Activated naive CD4-positive, alpha-beta T cell treated with anti-CD3 and anti-CD28 coated beads for 36 hours (primary cell): ENCODE measurements around the gene PRDM10. TPM values are rescaled to one million over a fixed set of nuclear protein-coding genes. Genes with fewer than 3 reads are reported as not detected.

Experiments used
- CTCF ChIA-PET: fragments of 350-600 bp; sonication (Branson Sonifier 250); formaldehyde crosslinking; loops from one replicate; lab custom pipeline; 2021; ENCODE audit warnings: antibody characterized with exemption; lab: Charles Lee
- DNase-seq: peaks from one replicate; pipeline ENCODE4 v3.0.0-alpha.2; 2020
- H3K27ac Mint-ChIP-seq: one replicate; pipeline ENCODE4 v1.8.0; 2021; ENCODE audit warnings: mild to moderate bottlenecking, mixed read lengths
- H3K27me3 Mint-ChIP-seq: one replicate; pipeline ENCODE4 v1.8.0; 2021; ENCODE audit warnings: low read depth, mixed read lengths
- H3K36me3 Mint-ChIP-seq: one replicate; pipeline ENCODE4 v1.8.0; 2021; ENCODE audit warnings: low read depth, mixed read lengths
- H3K4me1 Mint-ChIP-seq: one replicate; pipeline ENCODE4 v1.8.0; 2021; ENCODE audit warnings: low read depth, mixed read lengths
- H3K4me3 Mint-ChIP-seq: one replicate; pipeline ENCODE4 v1.8.0; 2021; ENCODE audit warnings: mild to moderate bottlenecking, moderate library complexity, mixed read lengths
- H3K9me3 Mint-ChIP-seq: one replicate; pipeline ENCODE4 v1.8.0; 2021; ENCODE audit warnings: mixed read lengths
- intact Hi-C: fragments of 100-400 bp; cut with micrococcal nuclease; formaldehyde crosslinking; loops from one replicate; pipeline ENCODE4 v1.15.1; 2023
- total RNA-seq, 2 experiments: library from RNA; stranded (reverse); gene quantifications; one replicate each; pipeline ENCODE4 v1.2.3, GENCODE V29; 2021

PRDM10 gene
- 10 to 100 TPM; 19.3 to 24.3 TPM for total RNA-seq

DNA sequence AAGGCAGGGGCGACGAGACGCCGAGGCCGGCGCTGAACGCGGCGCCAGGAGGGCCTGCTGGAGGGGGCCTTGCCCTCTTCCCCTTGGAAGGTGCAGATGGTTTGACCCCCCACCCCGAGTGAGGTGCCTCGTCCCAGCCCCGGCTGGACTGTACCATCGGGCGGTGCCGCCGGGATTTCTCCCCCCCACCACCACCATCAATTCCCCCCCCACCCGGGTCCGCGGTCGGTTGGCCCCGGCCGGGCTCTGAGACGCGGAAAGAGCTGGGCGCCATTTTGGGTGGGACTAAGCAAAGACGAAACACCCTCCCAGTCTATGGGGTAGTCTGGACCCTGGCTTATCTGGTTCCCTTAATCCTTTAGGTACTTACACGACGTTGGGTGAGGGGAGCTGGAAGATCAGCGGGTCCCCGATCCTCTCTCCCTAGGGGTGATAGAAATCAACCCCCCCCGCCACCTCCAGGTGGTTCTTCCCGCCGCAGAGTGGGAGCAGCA lies at the start of gene PRDM10:
TSS of gene PRDM10 (minus strand) at position 484 of the 494 bp plus-strand sequence. CDS start 41,871 bp downstream, outside the sequence.
- H3K4me3 Mint-ChIP-seq = peak within 1 kb of the TSS; percentile 98

GRCh38 chr11:130051082-130051481 lies 48.4 kb upstream of the PRDM10 start:
- H3K4me1 Mint-ChIP-seq = no peaks in the 10 kb centered on the region
- no peak overlapping the region for H3K4me3 Mint-ChIP-seq
- no peaks in the 10 kb centered on the region for H3K36me3 Mint-ChIP-seq
- intact Hi-C loops = no loop called here
- H3K27me3 Mint-ChIP-seq = no peaks in the 10 kb centered on the region
- DNase-seq = no peak
- H3K27ac Mint-ChIP-seq = no peak overlapping the region
- CTCF ChIA-PET = interaction anchor here (2.1 kb wide), 1 partner anchor 80 kb away, joined by 5 read pairs; no protein-coding TSS in a partner anchor
- no peaks in the 10 kb centered on the region for H3K9me3 Mint-ChIP-seq

More for the DNA sequence above, at the start of gene PRDM10:
- H3K4me1 Mint-ChIP-seq = peaks cover 29% of the 10 kb centered on the region
- H3K9me3 Mint-ChIP-seq = no peaks in the 10 kb centered on the region
- no peaks in the 10 kb centered on the region for H3K27me3 Mint-ChIP-seq
- no peaks in the 10 kb centered on the region for H3K36me3 Mint-ChIP-seq
- CTCF ChIA-PET = interaction anchor here (1.7 kb wide), 1 partner anchor 10 kb away, joined by 6 read pairs; no protein-coding TSS in a partner anchor
- peak within 1 kb of the TSS; percentile 100 for H3K27ac Mint-ChIP-seq
- DNase-seq = peak; percentile 90
- intact Hi-C loops = loop anchor here (1.0 to 10.0 kb wide), 11 partner anchors 42 to 1950 kb away; partner anchors contain the start of genes APLP2, SNX19 and TMEM45B

DNA sequence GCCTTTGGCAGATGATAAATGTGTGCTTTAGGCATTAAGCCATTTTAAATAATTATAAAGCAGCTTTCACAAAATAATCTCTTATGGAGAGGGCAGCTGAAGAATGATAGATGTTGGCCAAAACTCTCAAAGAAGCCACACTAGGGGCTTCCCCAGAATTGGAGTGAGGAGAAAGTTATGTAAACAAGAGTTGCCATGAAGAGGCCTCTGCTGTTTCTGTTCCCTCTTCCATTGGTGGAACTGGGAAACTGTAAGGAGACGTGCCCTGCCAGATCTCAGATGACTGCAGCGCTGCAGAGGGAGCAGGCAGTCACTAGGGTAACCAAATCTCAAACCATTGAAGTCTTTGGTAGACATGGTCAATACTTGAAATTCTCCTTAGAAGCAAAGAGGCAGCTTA lies 47.6 kb upstream of the PRDM10 start:
- Mint-ChIP-seq H3K36me3 (no peaks in the 10 kb centered on the region), H3K4me3 (no peak overlapping the region), H3K9me3 (no peaks in the 10 kb centered on the region), H3K27ac (no peak overlapping the region), H3K4me1 (no peaks in the 10 kb centered on the region), H3K27me3 (no peaks in the 10 kb centered on the region)
- no peak for DNase-seq
- intact Hi-C loops = no loop called here
- CTCF ChIA-PET = interaction anchor here (2.1 kb wide), 1 partner anchor 81 kb away, joined by 5 read pairs; no protein-coding TSS in a partner anchor

GRCh38 chr11:130049328-130049771 lies 46.7 kb upstream of the PRDM10 start:
- CTCF ChIA-PET = interaction anchor here (0.6 to 2.1 kb wide), 3 partner anchors 82 to 84 kb away, joined by 4 to 6 read pairs (median 5); no protein-coding TSS in a partner anchor
- H3K27me3 Mint-ChIP-seq = no peaks in the 10 kb centered on the region

GRCh38 chr11:130047141-130047540 lies 44.5 kb upstream of the PRDM10 start:
- no peaks in the 10 kb centered on the region for H3K36me3 Mint-ChIP-seq
- no peaks in the 10 kb centered on the region for H3K4me1 Mint-ChIP-seq
- no peak for DNase-seq
- CTCF ChIA-PET = interaction anchor here (0.7 kb wide), 1 partner anchor 297 kb away, joined by 4 read pairs; no protein-coding TSS in a partner anchor
- no peak overlapping the region for H3K27ac Mint-ChIP-seq
- no peak overlapping the region for H3K4me3 Mint-ChIP-seq
- no peaks in the 10 kb centered on the region for H3K27me3 Mint-ChIP-seq
- H3K9me3 Mint-ChIP-seq = no peaks in the 10 kb centered on the region
- intact Hi-C loops = no loop called here

More at GRCh38 chr11:130049328-130049771, 46.7 kb upstream of the PRDM10 start:
- H3K4me3 Mint-ChIP-seq = no peak overlapping the region
- intact Hi-C loops = no loop called here
- H3K9me3 Mint-ChIP-seq = no peaks in the 10 kb centered on the region
- H3K36me3 Mint-ChIP-seq = no peaks in the 10 kb centered on the region
- H3K27ac Mint-ChIP-seq = no peak overlapping the region
- no peak for DNase-seq
- no peaks in the 10 kb centered on the region for H3K4me1 Mint-ChIP-seq

GRCh38 chr11:130043575-130043974 lies 40.9 kb upstream of the PRDM10 start:
- no peak overlapping the region for H3K4me3 Mint-ChIP-seq
- no peaks in the 10 kb centered on the region for H3K36me3 Mint-ChIP-seq
- no peaks in the 10 kb centered on the region for H3K27me3 Mint-ChIP-seq
- no peak overlapping the region for H3K27ac Mint-ChIP-seq
- H3K4me1 Mint-ChIP-seq = no peaks in the 10 kb centered on the region
- DNase-seq = no peak
- intact Hi-C loops = no loop called here
- CTCF ChIA-PET = no interaction called here
- no peaks in the 10 kb centered on the region for H3K9me3 Mint-ChIP-seq

- no peaks in the 10 kb centered on the region for H3K9me3 Mint-ChIP-seq
- H3K27ac Mint-ChIP-seq = no peak overlapping the region
- H3K4me1 Mint-ChIP-seq = no peaks in the 10 kb centered on the region
- H3K4me3 Mint-ChIP-seq = no peak overlapping the region
- intact Hi-C loops = no loop called here
- no peak for DNase-seq
- H3K36me3 Mint-ChIP-seq = no peaks in the 10 kb centered on the region
- H3K27me3 Mint-ChIP-seq = peaks cover 3% of the 10 kb centered on the region
- CTCF ChIA-PET = no interaction called here
These were observed 39.5 kb upstream of the PRDM10 start for GRCh38 chr11:130042093-130042591.

DNA sequence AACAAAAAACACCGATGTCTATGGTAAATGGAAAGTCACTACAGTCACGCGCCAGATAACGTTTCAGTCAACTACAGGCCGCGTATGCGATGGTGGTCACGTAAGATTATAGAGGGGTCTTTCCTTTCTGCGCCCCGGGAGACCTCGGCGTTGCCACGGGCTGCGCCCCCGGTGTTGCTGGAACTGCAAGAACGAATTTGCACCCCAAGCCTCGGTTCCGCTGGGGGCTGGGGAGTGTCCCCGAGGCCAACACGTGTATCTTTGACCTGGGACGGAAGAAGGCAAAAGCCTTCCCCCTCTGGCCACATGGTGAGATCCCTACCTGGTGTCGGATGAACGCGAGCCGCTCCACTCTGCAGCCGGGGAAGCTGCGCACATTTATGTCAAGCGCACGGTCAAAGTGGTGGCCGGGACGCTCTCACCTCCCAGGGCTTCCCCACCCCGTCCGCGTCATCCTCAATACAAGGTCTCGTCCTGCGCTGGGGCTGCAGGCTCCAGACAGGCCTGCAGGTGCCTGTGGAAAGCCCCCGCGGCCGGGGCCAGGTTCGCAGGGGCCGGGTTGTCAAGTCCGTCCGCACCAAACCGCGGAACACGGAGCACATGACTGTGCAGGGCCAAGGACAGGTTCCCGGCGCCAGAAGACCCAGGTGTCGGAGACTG lies 37.8 kb upstream of the PRDM10 start:
- CTCF ChIA-PET = no interaction called here
- peaks cover 3% of the 10 kb centered on the region for H3K27me3 Mint-ChIP-seq
- no peaks in the 10 kb centered on the region for H3K4me1 Mint-ChIP-seq
- intact Hi-C loops = no loop called here
- H3K4me3 Mint-ChIP-seq = no peak overlapping the region
- H3K27ac Mint-ChIP-seq = no peak overlapping the region
- no peaks in the 10 kb centered on the region for H3K36me3 Mint-ChIP-seq
- no peaks in the 10 kb centered on the region for H3K9me3 Mint-ChIP-seq
- no peak for DNase-seq

- CTCF ChIA-PET = no interaction called here
- Mint-ChIP-seq H3K27me3 (peaks cover 3% of the 10 kb centered on the region), H3K27ac (no peak overlapping the region), H3K4me3 (no peak overlapping the region), H3K4me1 (no peaks in the 10 kb centered on the region), H3K9me3 (no peaks in the 10 kb centered on the region), H3K36me3 (no peaks in the 10 kb centered on the region)
- intact Hi-C loops = no loop called here
- DNase-seq = no peak
These were observed 35.4 kb upstream of the PRDM10 start for GRCh38 chr11:130037881-130038585.

DNA sequence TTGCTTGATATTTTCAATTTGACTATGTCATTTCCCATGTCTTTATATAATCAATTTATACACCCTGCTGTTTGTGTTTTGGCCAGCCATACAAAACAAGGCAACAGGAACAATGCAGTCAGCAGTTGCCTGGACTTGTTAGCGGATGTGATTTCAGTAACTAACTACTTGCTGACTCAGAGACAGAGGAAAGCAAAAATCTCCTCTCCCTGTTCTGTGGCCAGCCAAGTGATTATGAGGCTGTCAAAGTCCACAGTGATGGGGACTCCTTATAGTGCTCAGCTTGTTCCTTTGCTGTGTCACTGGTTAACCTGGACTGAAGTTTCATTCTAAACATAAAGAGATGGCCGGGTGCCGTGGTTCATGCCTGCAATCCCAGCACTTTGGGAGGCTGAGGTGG lies 34.4 kb upstream of the PRDM10 start:
- Mint-ChIP-seq H3K36me3 (no peaks in the 10 kb centered on the region), H3K4me1 (no peaks in the 10 kb centered on the region), H3K9me3 (no peaks in the 10 kb centered on the region), H3K27me3 (peaks cover 3% of the 10 kb centered on the region), H3K4me3 (no peak overlapping the region), H3K27ac (no peak overlapping the region)
- CTCF ChIA-PET = no interaction called here
- intact Hi-C loops = no loop called here
- no peak for DNase-seq

DNA sequence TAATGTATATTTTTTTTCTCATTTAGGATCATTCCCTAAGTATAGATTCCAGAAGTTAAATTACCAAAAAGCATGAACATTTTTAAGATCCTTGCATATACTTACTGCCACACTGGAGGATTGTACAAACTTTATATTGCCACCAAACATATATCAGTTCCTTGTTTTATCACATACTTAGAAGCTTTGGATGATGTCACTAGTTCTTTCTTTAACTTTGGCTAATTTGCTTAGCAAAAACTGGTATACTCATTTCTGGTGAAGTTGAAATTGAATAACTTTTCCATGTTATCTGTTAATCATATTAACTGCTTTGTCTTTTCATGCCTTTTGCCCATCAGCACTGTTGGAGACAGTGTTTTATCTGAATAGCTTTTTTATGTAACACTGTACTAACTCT lies 31.6 kb upstream of the PRDM10 start:
- H3K9me3 Mint-ChIP-seq = no peaks in the 10 kb centered on the region
- peaks cover 2% of the 10 kb centered on the region for H3K4me1 Mint-ChIP-seq
- no peak overlapping the region for H3K4me3 Mint-ChIP-seq
- H3K36me3 Mint-ChIP-seq = no peaks in the 10 kb centered on the region
- CTCF ChIA-PET = interaction anchor here (0.6 to 0.7 kb wide), 2 partner anchors 56 to 102 kb away, joined by 3 read pairs; no protein-coding TSS in a partner anchor
- DNase-seq = no peak
- intact Hi-C loops = no loop called here
- peaks cover 3% of the 10 kb centered on the region for H3K27me3 Mint-ChIP-seq
- no peak overlapping the region for H3K27ac Mint-ChIP-seq

GRCh38 chr11:130032931-130033330 lies 30.3 kb upstream of the PRDM10 start:
- Mint-ChIP-seq H3K4me3 (no peak overlapping the region), H3K27me3 (no peaks in the 10 kb centered on the region), H3K36me3 (no peaks in the 10 kb centered on the region), H3K27ac (no peak overlapping the region), H3K9me3 (no peaks in the 10 kb centered on the region), H3K4me1 (peaks cover 2% of the 10 kb centered on the region)
- no peak for DNase-seq
- intact Hi-C loops = no loop called here
- CTCF ChIA-PET = interaction anchor here (0.6 kb wide), 1 partner anchor 19 kb away, joined by 3 read pairs; no protein-coding TSS in a partner anchor
